Measurements from ENCODE around the gene PTK7.

GRCh38 chr6:43052842-43053544 is 23.1 kb upstream of the PTK7 start:
- no peak for TF ChIP-seq CTCF (IDR thresholded peaks at IDR 0.05; ENCODE audit: extremely low read depth in 1 of 2, insufficient read depth in 1 of 2, low read depth in 1 of 2, low read length in 2 of 2)
- TF ChIP-seq POLR2A (IDR thresholded peaks at IDR 0.05; ENCODE audit: low read depth, low read length): no peak
- no peak for TF ChIP-seq GATA2 (IDR thresholded peaks at IDR 0.05; ENCODE audit: insufficient read depth, insufficient read length, low read depth, low read length)
- no peak for TF ChIP-seq EZH2 (IDR thresholded peaks at IDR 0.05; ENCODE audit: borderline replicate concordance, low read depth, low read length, severe bottlenecking)
- TF ChIP-seq POLR2AphosphoS5 (IDR thresholded peaks at IDR 0.05; ENCODE audit: insufficient read depth, low read depth, low read length): no peak
- no peak for TF ChIP-seq MAX (IDR thresholded peaks at IDR 0.05; ENCODE audit: insufficient read depth, insufficient read length)
- no peak for TF ChIP-seq FOS (IDR thresholded peaks at IDR 0.05; ENCODE audit: borderline replicate concordance, insufficient read depth, low read length)
- no peak for TF ChIP-seq MYC (IDR thresholded peaks at IDR 0.05; ENCODE audit: low read depth, low read length)
- no peak for TF ChIP-seq JUN (IDR thresholded peaks at IDR 0.05; ENCODE audit: borderline replicate concordance, insufficient read depth, insufficient read length, low read depth)
